Mesendoderm (in vitro differentiated cells): ENCODE results near the gene WDR18.
"Not testable (repeated sequence)": the region's sequence is repeated elsewhere in the genome, so short reads cannot be mapped to it uniquely, and the experiment has no call there.

ENCODE experiments used
- DNase-seq: peaks from one replicate; pipeline ENCODE4 v3.0.0; 2013
- H2AK5ac ChIP-seq: 2 replicates; pipeline ENCODE4 v1.6.1; 2013; ENCODE audit warnings: low read length, inconsistent platforms
- H2BK120ac ChIP-seq: 2 replicates; pipeline ENCODE4 v1.6.1; 2013; ENCODE audit warnings: low read depth, mild to moderate bottlenecking, low read length, moderate library complexity, mixed read lengths
- H2BK15ac ChIP-seq: replicated peaks from 2 replicates; pipeline ENCODE4 v1.6.1; 2013; ENCODE audit warnings: low read depth, mild to moderate bottlenecking, moderate library complexity
- H2BK5ac ChIP-seq: 2 replicates; pipeline ENCODE4 v1.6.1; 2013; ENCODE audit warnings: low read length, inconsistent platforms
- H3K18ac ChIP-seq: 2 replicates; pipeline ENCODE4 v1.6.1; 2013; ENCODE audit warnings: mild to moderate bottlenecking, low read length, mixed read lengths
- H3K23ac ChIP-seq: one replicate; pipeline ENCODE4 v1.6.1; 2013; ENCODE audit warnings: low read length
- H3K27ac ChIP-seq: 2 replicates; pipeline ENCODE4 v1.5.1; 2013; ENCODE audit warnings: low read depth, mild to moderate bottlenecking, inconsistent platforms, low read length, moderate library complexity
- H3K27me3 ChIP-seq: 2 replicates; pipeline ENCODE4 v1.6.1; 2013; ENCODE audit warnings: low read length, control low read depth, mild to moderate bottlenecking, inconsistent platforms; ENCODE audit not compliant: insufficient read depth, poor library complexity
- H3K36me3 ChIP-seq: 2 replicates; pipeline ENCODE4 v1.6.1; 2013; ENCODE audit warnings: low read length, inconsistent platforms; ENCODE audit not compliant: control insufficient read depth, insufficient read depth
- H3K4ac ChIP-seq: one replicate; pipeline ENCODE4 v1.6.1; 2013; ENCODE audit warnings: low read depth, mild to moderate bottlenecking, low read length, moderate library complexity
- H3K4me1 ChIP-seq: 2 replicates; pipeline ENCODE4 v1.6.1; 2013; ENCODE audit warnings: low read depth, low read length, inconsistent platforms; ENCODE audit not compliant: control insufficient read depth
- H3K4me2 ChIP-seq: 2 replicates; pipeline ENCODE4 v1.6.1; 2013; ENCODE audit warnings: low read length
- H3K4me3 ChIP-seq: 2 replicates; pipeline ENCODE4 v1.5.1; 2013; ENCODE audit warnings: mild to moderate bottlenecking, low read length
- H3K56ac ChIP-seq: one replicate; pipeline ENCODE4 v1.6.1; 2013; ENCODE audit warnings: low read length
- H3K79me1 ChIP-seq: 2 replicates; pipeline ENCODE4 v1.6.1; 2013; ENCODE audit warnings: low read length, inconsistent platforms
- H3K79me2 ChIP-seq: 2 replicates; pipeline ENCODE4 v1.6.1; 2013; ENCODE audit warnings: mild to moderate bottlenecking, low read length; ENCODE audit not compliant: control insufficient read depth, insufficient read depth
- H3K9ac ChIP-seq: 2 replicates; pipeline ENCODE4 v1.6.1; 2013; ENCODE audit warnings: low read length, inconsistent platforms
- H4K5ac ChIP-seq: one replicate; pipeline ENCODE4 v1.6.1; 2013; ENCODE audit warnings: low read length
- H4K8ac ChIP-seq: one replicate; pipeline ENCODE4 v1.6.1; 2013; ENCODE audit warnings: low read depth, mild to moderate bottlenecking, control low read depth, low read length, moderate library complexity
- WGBS: extraction: QIAGEN DNeasy Blood & Tissue Kit; methylation state at CpG from one replicate; pipeline ENCODE4 v1.1.7; 2013; ENCODE audit warnings: low lambda C conversion rate, missing lambda C conversion rate; ENCODE audit not compliant: insufficient coverage; ENCODE audit errors: extremely low coverage; 5-methylcytosine and 5-hydroxymethylcytosine counted together

The WDR18 gene

GRCh38 chr19:1019980-1020867, 36.1 kb downstream of the WDR18 start:
- peaks cover 55% of the 10 kb centered on the region for H3K79me2 ChIP-seq
- peak overlapping the region; percentile 63 for H3K27ac ChIP-seq
- no peak overlapping the region for H2BK15ac ChIP-seq
- H4K8ac ChIP-seq: no peak overlapping the region
- peak overlapping the region; percentile 44 for H3K4ac ChIP-seq
- H3K23ac ChIP-seq: no peak overlapping the region
- H3K4me1 ChIP-seq: peaks cover 6% of the 10 kb centered on the region
- no peak overlapping the region for H2BK120ac ChIP-seq
- no peaks in the 10 kb centered on the region for H3K36me3 ChIP-seq
- H3K27me3 ChIP-seq: no peaks in the 10 kb centered on the region
- DNase-seq: peak; percentile 64
- peak overlapping the region; percentile 85 for H3K4me2 ChIP-seq
- peak overlapping the region; percentile 97 for H3K18ac ChIP-seq
- H2AK5ac ChIP-seq: no peak overlapping the region
- peak overlapping the region; percentile 77 for H3K4me3 ChIP-seq
- H4K5ac ChIP-seq: no peak overlapping the region
- no peak overlapping the region for H2BK5ac ChIP-seq
- WGBS: no CpG with 5 or more reads among the region's 60 CpGs
- peak overlapping the region; percentile 87 for H3K9ac ChIP-seq
- peak overlapping the region; percentile 96 for H3K56ac ChIP-seq
- H3K79me1 ChIP-seq: peaks cover 23% of the 10 kb centered on the region

GRCh38 chr19:1020868-1021425, 36.8 kb downstream of the WDR18 start, which contains the start of gene TMEM259:
Gene TMEM259, minus strand, starts transcription at chr19:1021123. Its CDS starts 127 bp downstream, at chr19:1020996.
- peak within 1 kb of the TSS; percentile 96 for H3K56ac ChIP-seq
- peak; percentile 97 for DNase-seq
- no peak within 1 kb of the TSS for H4K5ac ChIP-seq
- H3K4me3 ChIP-seq: peak within 1 kb of the TSS; percentile 77
- no peaks in the 10 kb centered on the region for H3K36me3 ChIP-seq
- peak within 1 kb of the TSS; percentile 87 for H3K9ac ChIP-seq
- peak within 1 kb of the TSS; percentile 85 for H3K4me2 ChIP-seq
- no peak within 1 kb of the TSS for H2BK15ac ChIP-seq
- H3K18ac ChIP-seq: peak within 1 kb of the TSS; percentile 97
- no peak within 1 kb of the TSS for H2AK5ac ChIP-seq
- no peaks in the 10 kb centered on the region for H3K27me3 ChIP-seq
- peaks cover 6% of the 10 kb centered on the region for H3K4me1 ChIP-seq
- peak within 1 kb of the TSS; percentile 63 for H3K27ac ChIP-seq
- peaks cover 47% of the 10 kb centered on the region for H3K79me2 ChIP-seq
- H3K79me1 ChIP-seq: peaks cover 17% of the 10 kb centered on the region
- peak within 1 kb of the TSS; percentile 64 for H2BK5ac ChIP-seq
- peak within 1 kb of the TSS; percentile 44 for H3K4ac ChIP-seq
- no peak within 1 kb of the TSS for H2BK120ac ChIP-seq
- no peak within 1 kb of the TSS for H4K8ac ChIP-seq
- no CpG with 5 or more reads among the region's 68 CpGs for WGBS
- H3K23ac ChIP-seq: no peak within 1 kb of the TSS

- not testable (repeated sequence) for H2BK120ac ChIP-seq, H3K4me3 ChIP-seq, H3K4me2 ChIP-seq, H3K23ac ChIP-seq, H4K5ac ChIP-seq, H3K27ac ChIP-seq, H3K18ac ChIP-seq, H4K8ac ChIP-seq, H3K4ac ChIP-seq, H3K4me1 ChIP-seq, H2AK5ac ChIP-seq, H2BK5ac ChIP-seq, H3K36me3 ChIP-seq, H3K56ac ChIP-seq, H2BK15ac ChIP-seq, H3K79me1 ChIP-seq, DNase-seq, H3K27me3 ChIP-seq, H3K9ac ChIP-seq
- H3K79me2 ChIP-seq: peaks cover 41% of the 10 kb centered on the region
- WGBS: no CpG with 5 or more reads among the region's 5 CpGs
Measured at GRCh38 chr19:1023883-1024188, 39.7 kb downstream of the WDR18 start.

- not testable (repeated sequence) for H3K4me3 ChIP-seq, H4K8ac ChIP-seq, H2BK120ac ChIP-seq, H4K5ac ChIP-seq, H2BK15ac ChIP-seq, H3K79me1 ChIP-seq, H3K9ac ChIP-seq, H3K23ac ChIP-seq, H2BK5ac ChIP-seq, H3K18ac ChIP-seq, DNase-seq, H3K27ac ChIP-seq, H3K4ac ChIP-seq, H3K27me3 ChIP-seq, H3K36me3 ChIP-seq, H3K4me1 ChIP-seq, H3K56ac ChIP-seq, H2AK5ac ChIP-seq, H3K4me2 ChIP-seq
- WGBS: no CpG with 5 or more reads among the region's 6 CpGs
- peaks cover 37% of the 10 kb centered on the region for H3K79me2 ChIP-seq
Measured at GRCh38 chr19:1025080-1025479, 40.9 kb downstream of the WDR18 start.

- no peaks in the 10 kb centered on the region for H3K36me3 ChIP-seq
- peak within 1 kb of the TSS; percentile 65 for H2AK5ac ChIP-seq
- H2BK5ac ChIP-seq: peak within 1 kb of the TSS; percentile 88
- H3K18ac ChIP-seq: peak within 1 kb of the TSS; percentile 89
- no peaks in the 10 kb centered on the region for H3K4me1 ChIP-seq
- no peak within 1 kb of the TSS for H2BK15ac ChIP-seq
- peak; percentile 89 for DNase-seq
- H3K79me1 ChIP-seq: peaks cover 3% of the 10 kb centered on the region
- H3K4me2 ChIP-seq: peak within 1 kb of the TSS; percentile 84
- H4K8ac ChIP-seq: peak within 1 kb of the TSS; percentile 29
- peak within 1 kb of the TSS; percentile 97 for H3K27ac ChIP-seq
- H3K56ac ChIP-seq: peak within 1 kb of the TSS; percentile 97
- peak within 1 kb of the TSS; percentile 52 for H2BK120ac ChIP-seq
- H4K5ac ChIP-seq: no peak within 1 kb of the TSS
- H3K4ac ChIP-seq: peak within 1 kb of the TSS; percentile 95
- H3K27me3 ChIP-seq: no peaks in the 10 kb centered on the region
- peak within 1 kb of the TSS; percentile 94 for H3K4me3 ChIP-seq
- WGBS: no CpG with 5 or more reads among the region's 63 CpGs
- peak within 1 kb of the TSS; percentile 98 for H3K9ac ChIP-seq
- H3K23ac ChIP-seq: peak within 1 kb of the TSS; percentile 94
- peaks cover 36% of the 10 kb centered on the region for H3K79me2 ChIP-seq
Measured at GRCh38 chr19:1025960-1026782, 42.0 kb downstream of the WDR18 start, which contains the start of gene CNN2. Gene CNN2, plus strand, starts transcription at chr19:1026608. Its CDS starts 54 bp downstream, at chr19:1026662.
